Gastrocnemius medialis (tissue), 4 donors: Measurements from ENCODE around the gene XPOT.
"Not testable (repeated sequence)": the region's sequence is repeated elsewhere in the genome, so short reads cannot be mapped to it uniquely, and the experiment has no call there.

Source experiments
- POLR2A ChIP-seq, 2 donors: fragments of 450-650 bp; IDR thresholded peaks; one replicate each; pipeline ENCODE4 v1.6.1; 2017; ENCODE audit warnings: antibody characterized with exemption in 2 of 2, mild to moderate bottlenecking in 2 of 2, moderate library complexity in 2 of 2
- TF ChIP-seq, protein P1 (sequence below), 5 experiments: fragments of 450-650 bp in 3 of 5; fragments of 200-600 bp in 2 of 5; sonication (generic) in 2 of 5; IDR thresholded peaks in 4 of 5; conservative IDR thresholded peaks in 1 of 5; 1 replicate in 4 of 5; 2 replicates in 1 of 5; pipeline ENCODE4 v1.5.1; 2016 to 2019; ENCODE audit warnings: antibody characterized with exemption in 5 of 5, mild to moderate bottlenecking in 3 of 5, moderate library complexity in 3 of 5

DNA sequence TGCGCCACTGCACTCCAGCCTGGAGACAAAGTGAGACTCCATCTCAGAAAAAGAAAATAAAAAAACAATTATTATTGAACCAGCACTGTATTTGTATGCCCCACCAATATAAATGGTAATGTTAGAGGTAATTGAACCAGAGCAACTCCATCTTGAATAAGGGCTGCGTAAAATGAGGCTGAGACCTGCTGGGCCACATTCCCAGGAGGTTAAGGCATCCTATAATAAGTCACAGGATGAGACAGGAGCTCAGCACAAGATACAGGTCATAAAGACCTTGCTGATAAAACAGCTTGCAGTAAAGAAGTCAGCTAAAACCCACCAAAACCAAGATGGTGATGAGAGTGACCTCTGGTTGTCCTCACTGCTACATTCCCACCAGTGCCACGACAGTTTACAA lies 43.0 kb upstream of the XPOT start:
- TF ChIP-seq, protein P1, sequence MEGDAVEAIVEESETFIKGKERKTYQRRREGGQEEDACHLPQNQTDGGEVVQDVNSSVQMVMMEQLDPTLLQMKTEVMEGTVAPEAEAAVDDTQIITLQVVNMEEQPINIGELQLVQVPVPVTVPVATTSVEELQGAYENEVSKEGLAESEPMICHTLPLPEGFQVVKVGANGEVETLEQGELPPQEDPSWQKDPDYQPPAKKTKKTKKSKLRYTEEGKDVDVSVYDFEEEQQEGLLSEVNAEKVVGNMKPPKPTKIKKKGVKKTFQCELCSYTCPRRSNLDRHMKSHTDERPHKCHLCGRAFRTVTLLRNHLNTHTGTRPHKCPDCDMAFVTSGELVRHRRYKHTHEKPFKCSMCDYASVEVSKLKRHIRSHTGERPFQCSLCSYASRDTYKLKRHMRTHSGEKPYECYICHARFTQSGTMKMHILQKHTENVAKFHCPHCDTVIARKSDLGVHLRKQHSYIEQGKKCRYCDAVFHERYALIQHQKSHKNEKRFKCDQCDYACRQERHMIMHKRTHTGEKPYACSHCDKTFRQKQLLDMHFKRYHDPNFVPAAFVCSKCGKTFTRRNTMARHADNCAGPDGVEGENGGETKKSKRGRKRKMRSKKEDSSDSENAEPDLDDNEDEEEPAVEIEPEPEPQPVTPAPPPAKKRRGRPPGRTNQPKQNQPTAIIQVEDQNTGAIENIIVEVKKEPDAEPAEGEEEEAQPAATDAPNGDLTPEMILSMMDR (IDR thresholded peaks at IDR 0.05 in 4 of 5, conservative IDR thresholded peaks at IDR 0.05 in 1 of 5) = not testable (repeated sequence)
- not testable (repeated sequence) for TF ChIP-seq POLR2A (IDR thresholded peaks at IDR 0.05)
